Activated effector memory CD4-positive, alpha-beta T cell treated with Interleukin-2 at 50 U/mL for 16 hours (primary cell): ENCODE data around the gene REEP5.
"Not testable (repeated sequence)": the region's sequence is repeated elsewhere in the genome, so short reads cannot be mapped to it uniquely, and the experiment has no call there.

Experiments
- DNase-seq: peaks from one replicate; pipeline ENCODE4 v3.0.0-alpha.2; 2020

REEP5 gene

GRCh38 chr5:112931473-112931872 is 9.4 kb upstream of the REEP5 start:
- DNase-seq = no peak

- no peak for DNase-seq
These were observed 8.0 kb upstream of the REEP5 start for GRCh38 chr5:112930082-112930344.

- no peak for DNase-seq
These were observed 7.5 kb upstream of the REEP5 start for GRCh38 chr5:112929336-112930081.

- no peak for DNase-seq
These were observed 2.0 kb upstream of the REEP5 start for GRCh38 chr5:112923988-112924387.

- DNase-seq = peak; percentile 21
These were observed 1.3 kb upstream of the REEP5 start for GRCh38 chr5:112923148-112923917.

GRCh38 chr5:112921026-112921832 is 798 bp downstream of the REEP5 start:
- DNase-seq = peak; percentile 40

GRCh38 chr5:112919972-112920371 is 2.1 kb downstream of the REEP5 start:
- no peak for DNase-seq

GRCh38 chr5:112918679-112919078 is 3.3 kb downstream of the REEP5 start:
- no peak for DNase-seq

GRCh38 chr5:112918136-112918535 is 3.9 kb downstream of the REEP5 start:
- DNase-seq = no peak

- no peak for DNase-seq
These were observed 4.5 kb downstream of the REEP5 start for GRCh38 chr5:112917453-112917995.

- no peak for DNase-seq
These were observed 6.2 kb downstream of the REEP5 start for GRCh38 chr5:112915831-112916230.

GRCh38 chr5:112914584-112914983 is 7.4 kb downstream of the REEP5 start:
- no peak for DNase-seq

- no peak for DNase-seq
These were observed 11.5 kb downstream of the REEP5 start for GRCh38 chr5:112910529-112910928.

- DNase-seq = no peak
These were observed 13.2 kb downstream of the REEP5 start for GRCh38 chr5:112908854-112909253.

- no peak for DNase-seq
These were observed 14.8 kb downstream of the REEP5 start for GRCh38 chr5:112907166-112907631.

- no peak for DNase-seq
These were observed 15.4 kb downstream of the REEP5 start for GRCh38 chr5:112906637-112907036.

GRCh38 chr5:112904996-112905395 is 17.0 kb downstream of the REEP5 start:
- not testable (repeated sequence) for DNase-seq

- DNase-seq = no peak
These were observed 19.5 kb downstream of the REEP5 start for GRCh38 chr5:112902561-112902960.

- DNase-seq = no peak
These were observed 26.3 kb downstream of the REEP5 start for GRCh38 chr5:112895682-112896081.

GRCh38 chr5:112892776-112893175 is 29.3 kb downstream of the REEP5 start:
- no peak for DNase-seq

- DNase-seq = not testable (repeated sequence)
These were observed 30.0 kb downstream of the REEP5 start for GRCh38 chr5:112892066-112892465.

- peak; percentile 26 for DNase-seq
These were observed 35.1 kb downstream of the REEP5 start for GRCh38 chr5:112886975-112887374.

- no peak for DNase-seq
These were observed 37.0 kb downstream of the REEP5 start for GRCh38 chr5:112885001-112885400.
